Measurements from ENCODE around the gene LUZP2. TPM values are rescaled to one million over a fixed set of nuclear protein-coding genes. Genes with fewer than 3 reads are reported as not detected.

LUZP2 gene
- total RNA-seq, 1 experiment from 2014 or later, result 0.11 TPM

- Histone ChIP-seq H2AFZ (ENCODE audit: low read length) (no peak overlapping the region), H3K4me3 (ENCODE audit: low read length) (no peak overlapping the region), H3K36me3 (ENCODE audit: low read depth, low read length) (no peaks in the 10 kb centered on the region), H3K27ac (ENCODE audit: low read length) (no peak overlapping the region), H4K20me1 (ENCODE audit: low read length) (no peaks in the 10 kb centered on the region), H3K9me3 (ENCODE audit: low read length) (no peaks in the 10 kb centered on the region), H3K79me2 (ENCODE audit: low read length) (no peaks in the 10 kb centered on the region), H3K4me2 (ENCODE audit: low read length) (no peak overlapping the region), H3K27me3 (ENCODE audit: low read length) (no peaks in the 10 kb centered on the region), H3K9me2 (replicated peaks; ENCODE audit: low read length) (no peaks in the 10 kb centered on the region), H3K4me1 (ENCODE audit: insufficient read depth, low read length) (peaks cover 6% of the 10 kb centered on the region), H3F3A (ENCODE audit: low read length, unreplicated experiment) (no peaks in the 10 kb centered on the region), H3K9ac (ENCODE audit: low read length) (no peak overlapping the region)
- no peak for ATAC-seq
- TF ChIP-seq CTCF (conservative IDR thresholded peaks at IDR 0.05; ENCODE audit: low read depth, low read length) (no peak), EZH2 (IDR thresholded peaks at IDR 0.05; ENCODE audit: low read length, unreplicated experiment) (no peak), EZH2phosphoT487 (IDR thresholded peaks at IDR 0.05; ENCODE audit: borderline replicate concordance, low read length) (no peak)
- DNase-seq, result no peak
- intact Hi-C loops (cut with micrococcal nuclease), result no loop called here
- no TSS peak for BruUV-seq (replicated peaks)
- POLR2A ChIA-PET (ENCODE audit: unreplicated experiment), result no interaction called here
- CTCF ChIA-PET, result no interaction called here
Observed at GRCh38 chr11:24861440-24861839, 364.6 kb downstream of the LUZP2 start.

- Histone ChIP-seq H3K9ac (ENCODE audit: low read length) (no peak overlapping the region), H3K4me3 (ENCODE audit: low read length) (no peak overlapping the region), H3K27ac (ENCODE audit: low read length) (no peak overlapping the region), H3K9me2 (replicated peaks; ENCODE audit: low read length) (no peaks in the 10 kb centered on the region), H3F3A (ENCODE audit: low read length, unreplicated experiment) (no peaks in the 10 kb centered on the region), H4K20me1 (ENCODE audit: low read length) (no peaks in the 10 kb centered on the region), H3K36me3 (ENCODE audit: low read depth, low read length) (no peaks in the 10 kb centered on the region), H3K27me3 (ENCODE audit: low read length) (no peaks in the 10 kb centered on the region), H3K4me1 (ENCODE audit: insufficient read depth, low read length) (no peaks in the 10 kb centered on the region), H3K4me2 (ENCODE audit: low read length) (no peak overlapping the region), H2AFZ (ENCODE audit: low read length) (no peak overlapping the region), H3K9me3 (ENCODE audit: low read length) (no peaks in the 10 kb centered on the region), H3K79me2 (ENCODE audit: low read length) (no peaks in the 10 kb centered on the region)
- ATAC-seq (no peak), DNase-seq (no peak)
- POLR2A ChIA-PET (ENCODE audit: unreplicated experiment), result no interaction called here
- TF ChIP-seq EZH2 (IDR thresholded peaks at IDR 0.05; ENCODE audit: low read length, unreplicated experiment) (no peak), CTCF (conservative IDR thresholded peaks at IDR 0.05; ENCODE audit: low read depth, low read length) (no peak), EZH2phosphoT487 (IDR thresholded peaks at IDR 0.05; ENCODE audit: borderline replicate concordance, low read length) (no peak)
- BruUV-seq (replicated peaks), result no TSS peak
- CTCF ChIA-PET, result no interaction called here
- intact Hi-C loops (cut with micrococcal nuclease), result no loop called here
Observed at GRCh38 chr11:24866743-24867142, 369.9 kb downstream of the LUZP2 start.

GRCh38 chr11:24870048-24870447, 373.2 kb downstream of the LUZP2 start:
- H3K9ac ChIP-seq (ENCODE audit: low read length), result no peak overlapping the region
- no peaks in the 10 kb centered on the region for H4K20me1 ChIP-seq (ENCODE audit: low read length)
- no peaks in the 10 kb centered on the region for H3K36me3 ChIP-seq (ENCODE audit: low read depth, low read length)
- H3F3A ChIP-seq (ENCODE audit: low read length, unreplicated experiment), result no peaks in the 10 kb centered on the region
- no peak overlapping the region for H3K27ac ChIP-seq (ENCODE audit: low read length)
- TF ChIP-seq EZH2 (IDR thresholded peaks at IDR 0.05; ENCODE audit: low read length, unreplicated experiment) (no peak), CTCF (conservative IDR thresholded peaks at IDR 0.05; ENCODE audit: low read depth, low read length) (no peak), EZH2phosphoT487 (IDR thresholded peaks at IDR 0.05; ENCODE audit: borderline replicate concordance, low read length) (no peak)
- H3K27me3 ChIP-seq (ENCODE audit: low read length), result no peaks in the 10 kb centered on the region
- intact Hi-C loops (cut with micrococcal nuclease), result no loop called here
- ChIA-PET CTCF (no interaction called here), POLR2A (ENCODE audit: unreplicated experiment) (no interaction called here)
- H3K4me3 ChIP-seq (ENCODE audit: low read length), result no peak overlapping the region
- H3K9me2 ChIP-seq (replicated peaks; ENCODE audit: low read length), result no peaks in the 10 kb centered on the region
- H3K79me2 ChIP-seq (ENCODE audit: low read length), result no peaks in the 10 kb centered on the region
- BruUV-seq (replicated peaks), result no TSS peak
- DNase-seq, result no peak
- no peak for ATAC-seq
- H2AFZ ChIP-seq (ENCODE audit: low read length), result no peak overlapping the region
- no peaks in the 10 kb centered on the region for H3K9me3 ChIP-seq (ENCODE audit: low read length)
- H3K4me2 ChIP-seq (ENCODE audit: low read length), result no peak overlapping the region
- no peaks in the 10 kb centered on the region for H3K4me1 ChIP-seq (ENCODE audit: insufficient read depth, low read length)

Data from PC-3 (cell line).